Non-pigmented ciliary epithelial cell (primary cell): Measurements from ENCODE around the gene HIPK2.
"Not testable (repeated sequence)": the region's sequence is repeated elsewhere in the genome, so short reads cannot be mapped to it uniquely, and the experiment has no call there.

Experiments
- DNase-seq: peaks from one replicate; pipeline ENCODE4 v3.0.0-alpha.2; 2010; ENCODE audit warnings: low read depth

The HIPK2 gene

DNA sequence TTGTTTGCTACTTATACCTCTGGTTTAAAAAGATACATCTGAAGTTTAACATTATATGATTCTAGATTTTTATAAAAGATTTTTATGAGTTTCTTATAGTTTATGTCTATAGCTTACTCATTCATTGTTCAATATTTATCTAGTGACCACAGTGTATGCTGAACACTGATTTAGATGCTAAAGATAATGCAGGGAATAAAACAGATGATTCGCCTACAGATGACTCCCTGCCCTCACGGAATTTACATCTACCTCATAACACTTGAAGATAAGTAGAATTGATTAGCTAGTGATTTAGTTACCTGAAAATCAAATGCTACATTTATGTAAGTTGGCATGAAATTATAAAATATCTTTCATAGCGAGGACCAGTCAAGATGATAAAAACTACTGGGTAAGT, 105.8 kb downstream of the HIPK2 start:
- no peak for DNase-seq

DNA sequence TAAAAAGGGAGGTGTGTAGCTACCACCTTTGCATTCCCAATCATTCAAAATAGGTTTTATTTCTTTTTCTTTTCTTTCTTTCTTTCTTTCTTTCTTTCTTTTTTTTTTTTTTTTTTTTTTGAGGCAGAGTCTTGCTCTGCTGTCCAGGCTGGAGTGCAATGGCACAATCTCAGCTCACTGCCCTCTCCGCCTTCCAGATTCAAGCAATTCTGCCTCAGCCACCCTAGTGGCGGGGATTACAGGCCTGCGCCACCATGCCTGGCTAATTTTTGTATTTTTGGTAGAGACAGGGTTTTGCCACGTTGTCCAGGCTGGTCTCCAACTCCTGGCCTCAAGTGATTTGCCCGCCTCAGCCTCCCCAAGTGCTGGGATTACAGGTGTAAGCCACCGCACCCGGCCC, 107.1 kb downstream of the HIPK2 start:
- DNase-seq = not testable (repeated sequence)

- DNase-seq = no peak
Measured at GRCh38 chr7:139669106-139670061, 108.4 kb downstream of the HIPK2 start.

DNA sequence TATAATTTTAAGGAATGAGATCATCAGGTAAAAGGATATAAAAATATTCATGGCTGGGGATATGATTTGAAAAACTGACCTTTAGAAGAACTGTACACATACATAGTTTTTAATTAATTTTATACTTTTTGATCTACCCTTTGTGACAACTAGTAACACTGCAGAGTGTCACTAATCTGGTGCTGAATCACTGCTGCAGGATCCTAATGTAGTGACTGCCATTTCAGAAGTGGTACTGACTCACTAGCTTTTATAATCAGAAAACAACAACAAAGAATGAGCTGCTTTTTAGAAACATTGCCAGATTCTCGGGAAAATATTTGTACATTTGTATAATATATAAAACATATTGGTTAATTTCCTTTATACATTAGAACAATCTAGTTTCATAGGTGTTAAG, 110.4 kb downstream of the HIPK2 start:
- DNase-seq = no peak

DNA sequence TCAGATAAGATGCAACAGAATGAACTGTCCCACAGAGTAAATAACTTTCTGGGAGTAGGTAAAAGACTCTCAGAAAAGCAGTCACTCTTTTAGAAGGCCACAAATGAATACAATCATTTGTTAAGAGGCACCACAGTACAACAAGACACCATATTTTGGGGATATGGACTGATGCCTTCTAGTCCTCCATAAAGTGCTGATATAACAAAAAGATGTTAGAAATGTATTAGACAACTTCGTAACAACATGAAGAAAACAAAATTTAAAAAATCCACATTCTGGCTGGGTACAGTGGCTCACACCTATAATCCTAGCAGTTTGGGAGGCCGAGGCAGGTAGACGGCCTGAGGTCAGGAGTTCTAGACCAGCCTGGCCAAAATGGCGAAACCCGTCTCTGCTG, 111.3 kb downstream of the HIPK2 start:
- no peak for DNase-seq

GRCh38 chr7:139664434-139664833, 113.4 kb downstream of the HIPK2 start:
- no peak for DNase-seq

- DNase-seq = no peak
Measured at GRCh38 chr7:139663608-139664177, 114.1 kb downstream of the HIPK2 start.

GRCh38 chr7:139661903-139662302, 115.9 kb downstream of the HIPK2 start:
- no peak for DNase-seq

DNA sequence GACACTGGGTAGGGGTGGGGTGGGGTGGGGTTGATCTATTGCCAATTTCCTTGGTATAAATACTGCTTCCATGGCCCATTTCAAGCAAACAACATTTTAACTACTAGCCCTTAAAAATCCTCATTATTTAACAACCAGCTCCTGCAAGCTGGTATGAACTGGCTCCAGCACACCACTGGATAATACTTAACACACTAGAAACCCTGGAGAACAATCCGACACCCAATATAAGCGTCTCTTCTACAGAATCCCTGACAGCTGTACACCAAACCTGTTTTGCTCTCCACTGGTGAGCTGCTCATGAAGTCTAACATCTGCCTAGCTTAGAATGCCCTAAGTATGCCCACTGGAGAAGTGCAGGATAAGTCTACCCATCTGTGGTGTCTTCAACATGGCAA, 116.8 kb downstream of the HIPK2 start:
- no peak for DNase-seq

- no peak for DNase-seq
Measured at GRCh38 chr7:139660317-139661042, 117.3 kb downstream of the HIPK2 start.

DNA sequence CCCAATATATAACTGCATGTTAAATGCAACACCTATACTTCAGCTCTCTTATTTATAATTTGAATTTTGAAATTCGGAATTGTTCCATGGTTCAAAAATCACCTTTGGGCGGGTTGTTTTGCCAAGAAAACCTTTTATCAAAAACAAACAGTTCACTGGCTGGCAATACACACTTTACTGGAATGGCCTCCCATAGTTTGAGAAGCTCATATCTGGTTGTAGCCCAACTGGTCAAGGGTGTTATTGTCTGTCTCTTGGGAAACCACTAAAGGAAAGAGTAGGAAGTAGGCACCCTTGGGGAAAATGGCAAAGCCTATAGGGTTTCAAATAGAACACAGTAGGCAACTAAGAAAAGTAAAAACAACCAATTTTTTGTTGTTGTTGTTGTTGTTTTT, 117.9 kb downstream of the HIPK2 start:
- no peak for DNase-seq

GRCh38 chr7:139658908-139659675, 118.7 kb downstream of the HIPK2 start:
- no peak for DNase-seq

GRCh38 chr7:139658296-139658695, 119.5 kb downstream of the HIPK2 start:
- no peak for DNase-seq

DNA sequence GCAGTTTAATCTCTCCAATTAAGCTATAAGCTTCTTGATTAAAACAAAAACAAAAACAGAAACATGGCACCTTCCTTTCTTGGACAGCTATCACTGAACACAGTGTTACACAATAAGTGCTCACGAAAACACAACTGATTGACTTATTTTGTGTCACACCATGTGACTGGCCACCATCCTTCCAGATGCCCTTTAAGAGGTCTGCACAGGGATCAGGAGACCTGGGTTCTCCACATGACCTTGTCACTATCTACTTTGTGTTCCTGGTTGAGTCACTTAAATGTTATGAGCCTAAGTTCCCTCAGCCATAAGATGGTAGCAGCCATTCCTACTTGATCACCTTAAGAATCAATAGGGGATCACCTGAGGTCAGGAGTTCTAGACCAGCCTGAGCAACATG, 120.1 kb downstream of the HIPK2 start:
- DNase-seq = no peak

DNA sequence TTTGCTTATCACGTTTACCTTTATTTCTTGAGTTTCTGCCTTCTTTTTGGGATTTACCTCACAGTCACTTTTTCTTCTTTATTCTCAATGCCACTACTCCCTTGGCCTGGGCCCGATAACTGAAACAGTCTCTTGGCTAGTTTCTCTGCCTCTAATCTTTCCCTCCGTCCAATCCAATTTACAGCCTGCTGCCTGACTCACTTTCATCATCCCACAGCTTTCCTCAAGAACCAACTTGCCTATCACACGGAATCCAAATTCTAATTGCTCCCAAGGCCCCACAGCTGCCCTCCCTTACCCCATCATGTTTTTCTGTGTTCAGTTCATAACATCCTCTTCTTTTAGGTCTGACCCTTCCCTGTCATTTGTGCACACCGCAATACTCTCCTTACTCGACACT, 121.4 kb downstream of the HIPK2 start:
- no peak for DNase-seq

DNA sequence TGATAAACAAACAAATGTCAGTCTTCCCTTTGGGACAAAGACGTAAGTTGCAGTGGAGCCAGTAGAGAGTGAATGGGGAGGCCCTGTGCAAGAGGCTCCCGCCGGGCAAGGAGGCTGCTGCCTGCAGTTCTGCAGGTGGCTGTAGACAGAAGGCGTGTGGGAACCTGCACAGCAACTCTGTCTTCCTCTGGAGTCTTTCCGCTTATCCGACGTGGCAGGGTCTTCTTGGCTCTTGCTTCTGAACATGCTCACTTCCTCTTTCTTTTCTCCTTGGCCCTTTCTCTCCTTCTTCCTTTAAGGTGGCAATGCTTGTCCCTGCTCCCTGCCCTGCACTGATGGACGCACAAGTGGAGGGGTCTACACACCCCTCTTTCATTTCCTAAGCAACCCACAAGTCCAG, 122.5 kb downstream of the HIPK2 start:
- no peak for DNase-seq

GRCh38 chr7:139654276-139655181, 123.3 kb downstream of the HIPK2 start:
- DNase-seq = no peak

DNA sequence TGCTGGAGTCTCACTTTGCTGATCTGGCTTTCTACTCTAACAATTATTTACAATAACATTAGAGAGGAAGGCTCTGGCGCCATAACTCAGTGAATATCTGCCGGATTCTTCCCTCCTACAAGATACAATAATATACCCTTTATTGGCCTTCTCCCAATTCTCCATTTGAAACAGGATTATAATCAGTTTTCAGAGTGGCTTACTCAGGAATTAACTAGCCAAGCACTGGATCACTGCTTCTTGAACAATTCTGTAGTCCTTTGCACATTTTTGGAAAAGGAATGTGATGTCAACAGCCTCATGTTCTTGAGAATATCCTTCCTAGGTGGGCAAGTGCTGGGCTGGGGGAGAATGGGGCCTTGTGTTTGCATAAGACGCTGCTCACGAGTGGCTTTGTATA, 125.9 kb downstream of the HIPK2 start:
- DNase-seq = no peak

GRCh38 chr7:139651308-139651707, 126.5 kb downstream of the HIPK2 start:
- no peak for DNase-seq

- DNase-seq = no peak
Measured at GRCh38 chr7:139650429-139651100, 127.2 kb downstream of the HIPK2 start.
